Activated CD8-positive, alpha-beta memory T cell treated with anti-CD3 and anti-CD28 coated beads, Interleukin-2, amount 50 U/mL, for 1 hour (primary cell): ENCODE data around the gene ELFN2.
"Not testable (repeated sequence)": the region's sequence is repeated elsewhere in the genome, so short reads cannot be mapped to it uniquely, and the experiment has no call there.

Experiments
- DNase-seq: peaks from one replicate; pipeline ENCODE4 v3.0.0-alpha.2; 2020; ENCODE audit errors: extremely low read depth

The ELFN2 gene, protein sequence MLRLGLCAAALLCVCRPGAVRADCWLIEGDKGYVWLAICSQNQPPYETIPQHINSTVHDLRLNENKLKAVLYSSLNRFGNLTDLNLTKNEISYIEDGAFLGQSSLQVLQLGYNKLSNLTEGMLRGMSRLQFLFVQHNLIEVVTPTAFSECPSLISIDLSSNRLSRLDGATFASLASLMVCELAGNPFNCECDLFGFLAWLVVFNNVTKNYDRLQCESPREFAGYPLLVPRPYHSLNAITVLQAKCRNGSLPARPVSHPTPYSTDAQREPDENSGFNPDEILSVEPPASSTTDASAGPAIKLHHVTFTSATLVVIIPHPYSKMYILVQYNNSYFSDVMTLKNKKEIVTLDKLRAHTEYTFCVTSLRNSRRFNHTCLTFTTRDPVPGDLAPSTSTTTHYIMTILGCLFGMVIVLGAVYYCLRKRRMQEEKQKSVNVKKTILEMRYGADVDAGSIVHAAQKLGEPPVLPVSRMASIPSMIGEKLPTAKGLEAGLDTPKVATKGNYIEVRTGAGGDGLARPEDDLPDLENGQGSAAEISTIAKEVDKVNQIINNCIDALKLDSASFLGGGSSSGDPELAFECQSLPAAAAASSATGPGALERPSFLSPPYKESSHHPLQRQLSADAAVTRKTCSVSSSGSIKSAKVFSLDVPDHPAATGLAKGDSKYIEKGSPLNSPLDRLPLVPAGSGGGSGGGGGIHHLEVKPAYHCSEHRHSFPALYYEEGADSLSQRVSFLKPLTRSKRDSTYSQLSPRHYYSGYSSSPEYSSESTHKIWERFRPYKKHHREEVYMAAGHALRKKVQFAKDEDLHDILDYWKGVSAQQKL

DNA sequence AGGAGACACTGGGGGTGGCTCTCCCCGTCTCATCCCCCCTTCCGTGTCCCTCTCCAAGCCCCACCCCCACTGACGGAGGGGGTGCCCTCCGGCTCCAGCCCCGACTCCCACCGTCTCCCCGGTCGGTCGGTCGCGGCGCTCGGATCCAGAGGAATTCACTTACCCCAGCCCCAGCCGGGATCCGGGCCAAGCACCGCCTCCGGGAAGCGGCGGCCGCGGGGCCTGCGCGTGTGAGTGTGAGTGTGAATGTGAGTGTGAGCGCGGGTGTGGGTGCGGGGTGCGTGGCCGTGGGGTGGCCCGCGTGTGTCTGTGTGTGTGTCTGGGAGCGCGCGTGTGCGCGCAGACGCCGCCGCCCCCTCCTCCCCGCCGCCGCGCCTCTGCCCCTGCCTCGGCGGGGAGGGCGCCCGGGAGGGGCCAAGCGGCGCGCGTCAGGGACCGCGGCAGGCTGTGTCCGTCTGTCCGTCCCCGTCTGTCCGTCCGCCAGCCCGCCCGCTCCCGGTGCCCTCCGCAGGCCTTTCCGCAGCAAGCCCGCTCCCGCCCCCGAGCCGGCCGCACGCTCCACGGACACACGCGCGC is at the start of gene ELFN2:
Gene ELFN2 (minus strand): TSS at position 345 of the 576 bp plus-strand sequence. CDS start 51,945 bp downstream, outside the sequence.
- no peak for DNase-seq

DNA sequence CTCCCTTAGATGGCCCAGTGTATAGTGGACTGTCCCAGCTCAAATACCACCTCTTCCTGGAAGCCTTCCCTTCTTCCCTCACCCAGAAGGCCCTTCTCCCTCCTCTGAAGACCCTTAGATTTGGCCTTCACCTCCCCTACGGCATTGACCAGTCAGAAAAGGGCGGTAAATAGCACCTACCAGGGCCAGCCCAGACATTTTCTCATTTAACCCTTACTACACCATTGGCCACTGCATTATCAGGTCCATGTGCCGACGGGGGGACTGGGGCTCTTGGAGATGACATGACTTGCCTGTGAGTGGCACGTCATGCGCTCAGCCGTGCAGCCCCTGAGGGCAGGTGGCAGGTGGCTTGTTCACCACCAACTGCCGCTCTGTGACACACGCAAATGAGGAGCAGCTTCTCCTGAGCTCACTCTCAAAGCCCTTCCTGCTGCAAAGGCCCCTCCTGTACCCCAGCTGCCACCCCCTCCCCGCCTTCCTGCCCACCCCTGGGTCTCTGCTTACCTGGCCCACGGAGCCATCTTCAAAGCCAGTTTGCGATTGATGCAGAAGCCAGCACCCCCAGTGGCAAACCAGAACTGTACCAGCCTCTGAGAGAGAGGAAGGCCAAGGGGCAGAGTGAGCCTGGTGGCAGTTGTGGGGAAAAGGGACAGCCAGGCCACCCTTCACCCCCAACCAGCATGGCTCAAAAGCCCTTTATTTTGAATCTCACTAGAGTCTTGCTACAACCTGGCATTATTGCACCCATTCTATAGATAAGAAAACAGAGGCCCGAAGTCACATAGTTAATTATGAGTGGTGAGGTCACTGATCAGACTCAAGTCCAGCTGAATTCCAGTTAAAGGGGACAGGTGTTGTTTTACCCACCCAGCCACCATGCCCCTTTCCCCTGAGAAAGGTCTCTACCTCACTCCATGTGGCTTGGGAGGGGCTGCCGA is 49.4 kb upstream of the ELFN2 start:
- no peak for DNase-seq

DNA sequence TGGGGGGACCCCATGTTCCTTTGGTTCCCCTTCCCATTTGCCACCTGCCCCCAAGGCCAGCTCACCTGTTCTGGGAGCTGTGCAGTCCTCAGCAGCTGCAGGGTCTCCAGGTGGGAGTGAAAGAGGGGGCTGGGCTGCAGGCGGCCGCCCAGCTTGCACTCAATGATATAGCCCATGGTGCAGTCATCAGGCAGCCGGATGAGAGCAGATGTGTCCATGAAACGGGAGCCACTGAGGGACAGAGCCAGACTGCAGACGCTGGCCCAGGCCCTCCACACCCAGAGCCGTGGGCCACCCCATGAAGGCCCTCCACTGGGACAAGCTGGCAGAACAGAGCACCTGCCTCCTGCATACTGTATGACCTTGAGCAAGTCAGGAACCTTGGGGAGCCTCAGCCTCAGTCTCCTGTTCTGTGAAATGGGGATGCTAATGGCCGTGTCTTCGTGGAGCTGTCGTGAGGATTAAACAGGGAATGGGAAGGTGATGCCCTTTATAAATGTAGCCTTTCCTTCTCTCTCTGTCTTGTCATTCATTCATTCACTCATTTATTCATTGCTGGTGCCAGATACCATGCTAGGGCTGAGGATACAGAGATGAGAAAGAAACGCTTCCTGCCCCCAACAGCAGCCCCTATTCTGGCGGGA is 47.3 kb upstream of the ELFN2 start:
- no peak for DNase-seq

DNA sequence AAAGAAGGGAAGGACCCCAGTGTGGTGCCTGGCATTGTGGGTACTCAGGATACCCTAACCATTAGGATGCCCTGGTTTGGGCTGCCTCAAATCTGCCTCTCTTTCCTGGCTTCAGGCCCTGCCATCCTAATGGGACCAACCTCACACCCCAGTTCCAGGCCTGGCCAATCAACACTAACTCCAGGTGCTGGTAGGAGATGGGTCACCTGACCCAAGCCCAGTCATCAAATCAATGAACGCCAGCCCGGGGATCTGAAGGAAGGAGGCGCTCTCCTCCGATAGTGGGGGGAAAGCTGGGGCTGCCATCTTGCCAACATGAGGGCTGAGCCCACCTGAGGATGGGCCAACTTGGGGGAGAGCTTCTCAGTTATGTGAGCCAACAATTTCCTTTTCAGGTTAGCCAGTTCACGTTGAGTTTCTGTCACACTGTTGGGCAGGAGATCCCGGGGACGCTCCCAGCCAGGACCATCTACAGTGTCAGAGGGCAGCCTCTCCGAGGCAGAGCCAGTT is 46.2 kb upstream of the ELFN2 start:
- no peak for DNase-seq

DNA sequence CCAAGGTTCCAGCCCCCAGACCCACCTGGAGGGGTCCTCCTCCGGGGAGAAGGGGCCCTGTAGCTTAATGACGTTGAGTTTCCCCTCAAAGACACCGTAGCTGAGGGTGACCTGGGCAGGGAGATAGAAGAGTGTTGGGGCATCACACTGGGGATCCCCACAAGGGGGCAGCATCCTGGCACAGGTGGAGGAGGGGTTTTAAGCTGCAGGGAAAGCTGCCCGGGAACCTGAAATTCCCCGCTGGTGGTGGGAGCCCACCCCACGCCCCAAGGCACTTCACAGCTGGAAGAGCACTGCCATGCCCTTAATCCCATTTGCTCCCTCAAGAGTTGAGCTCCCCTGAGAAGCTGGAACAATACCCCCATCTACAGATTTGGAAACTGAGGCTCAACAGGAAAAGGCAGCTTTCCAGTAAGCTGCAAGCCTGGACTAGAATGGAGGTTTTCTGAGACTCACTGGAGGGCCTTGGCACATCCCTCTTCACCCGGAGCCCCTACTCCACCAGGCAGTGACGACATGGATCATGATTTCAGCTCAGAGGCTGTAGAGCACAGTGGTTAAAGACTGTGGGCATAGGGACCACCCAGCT is 45.2 kb upstream of the ELFN2 start:
- DNase-seq, result no peak

DNA sequence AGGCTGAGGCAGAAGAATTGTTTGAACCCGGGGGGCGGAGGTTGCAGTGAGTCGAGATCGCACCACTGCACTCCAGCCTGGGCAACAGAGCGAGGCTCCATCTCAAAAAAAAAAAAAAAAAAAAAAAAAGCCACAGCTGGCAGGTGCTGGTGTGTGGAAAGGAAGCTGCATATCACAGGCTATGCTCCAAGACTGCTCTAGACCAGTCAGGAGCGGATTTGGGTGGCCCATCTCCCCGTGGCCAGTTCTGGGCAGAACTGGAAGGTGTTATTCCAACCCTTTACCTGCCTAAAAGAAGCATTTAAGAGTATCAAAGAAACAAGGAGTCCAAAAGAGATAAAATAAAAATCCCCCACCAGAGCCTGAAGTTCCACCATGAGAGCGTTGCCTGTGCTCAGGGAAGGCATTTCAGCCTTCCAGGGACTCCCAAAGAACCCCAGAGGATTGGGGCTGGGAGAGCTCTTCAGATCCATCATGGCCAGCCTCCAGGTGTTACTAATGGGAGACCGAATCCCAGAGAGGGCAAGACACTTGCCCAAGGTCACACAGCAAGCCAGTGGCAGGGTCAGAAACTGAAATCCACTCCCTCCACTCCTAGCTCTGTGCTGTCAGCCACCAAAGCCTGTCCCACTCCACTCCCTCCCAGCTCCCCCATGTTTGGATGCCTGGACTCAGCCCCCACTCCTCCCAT is 44.6 kb upstream of the ELFN2 start:
- no peak for DNase-seq

DNA sequence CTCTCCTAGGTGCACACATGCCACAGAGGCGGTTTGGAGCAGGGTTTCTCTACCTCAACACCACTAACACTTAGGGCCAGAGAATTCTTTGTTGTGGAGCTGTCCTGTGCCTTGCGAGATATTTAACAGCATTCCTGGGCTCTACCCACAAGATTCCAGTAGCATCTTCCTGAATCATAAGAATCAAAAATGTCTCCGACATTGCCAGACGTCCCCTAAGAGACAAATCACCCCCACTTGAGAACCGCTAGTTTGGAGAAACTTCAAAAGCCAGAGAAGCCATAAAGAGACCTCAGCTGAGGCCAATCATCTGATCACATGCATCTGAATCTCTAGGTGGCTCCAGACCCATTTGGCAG is 42.8 kb upstream of the ELFN2 start:
- no peak for DNase-seq

DNA sequence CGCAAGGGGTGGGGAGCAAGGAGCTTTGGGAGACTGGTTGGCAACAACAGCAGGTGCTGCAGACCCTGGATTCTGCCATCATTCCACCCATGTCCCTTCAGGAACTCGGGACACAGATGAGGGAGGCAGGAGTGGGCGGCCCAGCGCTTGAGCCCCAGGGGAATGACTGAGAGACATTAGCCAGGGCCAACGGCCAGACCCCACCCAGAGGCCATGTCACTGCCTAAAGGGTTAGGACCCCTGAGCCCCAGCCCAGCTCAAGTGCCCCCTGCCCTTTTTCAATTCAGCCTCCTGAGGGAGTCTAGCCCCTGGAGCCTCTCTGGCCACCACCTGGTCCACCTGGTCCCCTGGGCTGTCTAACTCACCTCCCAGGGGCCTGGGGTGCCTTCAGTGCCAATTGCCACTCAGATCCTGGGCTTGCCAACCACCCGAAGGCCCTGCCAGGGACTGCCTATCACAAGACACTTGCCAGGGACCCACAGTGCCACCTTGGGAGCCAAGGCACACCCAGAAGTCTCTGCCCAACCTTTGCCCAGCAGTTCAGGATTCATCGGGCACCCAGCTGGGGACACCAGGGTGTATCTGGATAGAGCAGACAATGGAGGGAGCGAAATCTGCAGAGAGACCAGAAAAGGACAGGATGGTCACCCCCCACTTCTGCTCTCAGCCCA is 42.3 kb upstream of the ELFN2 start:
- DNase-seq, result no peak

DNA sequence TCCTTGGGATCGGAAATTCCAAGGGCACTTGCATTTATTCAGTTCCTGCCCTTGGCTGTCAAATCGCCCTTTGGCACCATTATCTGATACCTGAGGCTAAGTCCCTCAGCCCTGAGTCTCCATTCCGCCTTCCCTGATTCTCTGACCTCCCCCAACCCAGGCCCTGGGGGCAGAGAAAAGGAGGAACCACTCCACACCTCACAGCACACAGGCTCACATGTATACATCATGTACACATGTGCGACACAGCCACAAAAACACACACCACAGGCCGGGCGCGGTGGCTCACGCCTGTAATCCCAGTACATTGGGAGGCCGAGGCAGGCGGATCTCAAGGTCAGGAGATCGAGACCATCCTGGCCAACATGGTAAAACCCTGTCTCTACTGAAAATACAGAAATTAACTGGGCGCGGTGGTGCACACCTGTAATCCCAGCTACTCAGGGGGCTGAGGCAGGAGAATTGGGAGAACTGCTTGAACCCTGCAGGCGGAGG is 41.0 kb upstream of the ELFN2 start:
- not testable (repeated sequence) for DNase-seq

DNA sequence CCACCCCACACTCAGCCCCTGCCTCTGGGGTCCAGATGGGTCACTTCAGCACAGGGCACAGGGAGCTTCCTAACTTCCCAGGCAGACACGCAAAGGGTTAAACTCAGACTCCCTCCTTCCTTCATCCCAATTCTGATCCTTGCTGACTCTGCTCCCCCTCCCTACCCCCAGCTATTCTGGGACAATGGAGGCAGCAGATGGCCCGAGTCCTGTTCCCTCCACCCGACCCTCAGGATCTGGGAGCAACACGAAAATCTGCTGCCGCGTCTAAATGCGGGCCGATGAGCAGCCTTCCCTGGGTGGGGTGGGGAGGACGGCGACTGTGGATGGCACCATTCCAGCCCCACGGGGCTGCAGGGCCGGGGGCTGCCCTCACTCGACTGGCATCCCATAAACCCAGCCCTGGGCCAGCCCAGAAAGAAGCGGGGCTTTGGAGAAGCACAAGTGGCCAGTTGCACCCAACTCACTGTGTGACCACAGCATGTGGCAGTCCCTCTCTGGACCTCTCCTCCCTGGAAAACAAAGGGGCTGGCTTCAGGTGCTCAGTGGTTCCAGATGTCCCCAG is 40.2 kb upstream of the ELFN2 start:
- DNase-seq, result no peak

DNA sequence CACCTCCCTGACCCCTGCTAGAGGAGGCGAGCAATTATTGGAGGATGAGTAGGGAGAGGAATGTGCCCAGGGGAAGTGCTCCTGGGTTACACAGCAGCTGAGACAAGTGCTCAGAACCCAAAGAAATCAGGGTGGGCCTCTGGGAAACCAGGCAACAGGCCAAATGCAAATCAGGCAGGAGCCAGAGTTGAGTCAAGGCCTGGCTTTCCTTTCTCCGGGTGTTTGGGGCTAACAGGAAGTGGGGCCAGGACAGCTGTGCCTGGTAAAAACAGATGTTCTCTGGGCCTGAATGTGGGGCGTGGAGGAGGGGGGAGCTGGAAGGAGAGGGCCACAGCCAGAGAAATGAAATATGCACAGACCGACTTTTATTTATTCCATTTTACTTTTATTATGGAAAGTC is 36.9 kb upstream of the ELFN2 start:
- no peak for DNase-seq

DNA sequence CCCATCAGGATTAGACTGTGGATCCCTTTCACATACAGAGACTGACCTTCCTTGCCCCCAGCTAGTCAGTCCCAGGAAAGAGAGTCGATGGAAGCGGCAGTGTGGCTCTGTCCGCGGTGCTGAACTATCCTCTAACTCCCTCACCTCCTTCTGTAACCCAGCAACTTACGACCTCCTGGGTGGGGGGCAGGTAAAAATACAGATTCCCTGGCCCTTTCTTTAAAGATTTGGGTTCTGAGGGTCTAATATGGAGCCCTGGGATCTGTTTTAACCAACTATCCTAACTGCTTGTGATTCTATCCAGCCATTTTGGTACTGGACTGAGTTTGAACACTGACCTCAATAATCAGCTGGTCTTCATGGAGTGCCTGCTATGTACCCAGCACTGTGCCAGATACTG is 35.7 kb upstream of the ELFN2 start:
- DNase-seq, result no peak

DNA sequence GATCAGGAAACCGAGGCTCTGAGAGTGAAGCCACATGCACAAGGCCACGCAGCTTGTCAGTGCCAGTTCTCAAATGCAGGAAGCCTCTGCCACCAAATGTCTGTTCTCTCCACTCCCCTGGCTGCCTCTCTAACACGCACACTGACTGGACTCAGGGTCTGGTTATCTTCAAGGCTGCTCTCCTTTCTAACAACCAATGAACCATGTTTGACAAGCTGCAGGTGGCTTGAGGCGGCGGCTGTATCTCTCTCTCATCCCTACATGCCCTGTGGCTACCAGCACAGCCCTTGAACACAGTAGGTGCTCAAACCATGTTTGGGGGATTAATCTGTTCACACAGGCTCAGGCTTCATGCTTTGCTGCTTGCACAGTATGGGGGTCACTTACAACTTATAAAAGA is 35.2 kb upstream of the ELFN2 start:
- DNase-seq, result no peak

DNA sequence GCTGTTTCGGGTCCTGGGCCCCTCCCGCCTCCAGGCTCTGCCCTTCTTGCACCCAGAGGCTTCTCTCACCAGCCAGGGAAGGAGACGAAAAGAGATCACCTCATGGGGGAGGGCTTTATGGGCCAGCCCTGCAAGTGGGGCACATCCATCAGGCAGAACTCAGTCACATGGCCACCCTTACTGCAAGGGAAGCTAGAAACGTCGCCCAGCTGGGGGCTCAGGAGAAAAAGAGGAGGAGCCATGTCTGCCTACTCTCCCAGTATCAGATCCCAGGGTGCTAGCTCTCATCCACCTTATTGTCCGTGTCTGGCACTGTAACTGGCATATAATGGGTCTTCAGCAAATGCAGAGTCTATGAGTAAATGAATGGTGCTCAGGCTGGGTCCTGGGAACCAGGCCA is 34.7 kb upstream of the ELFN2 start:
- no peak for DNase-seq

DNA sequence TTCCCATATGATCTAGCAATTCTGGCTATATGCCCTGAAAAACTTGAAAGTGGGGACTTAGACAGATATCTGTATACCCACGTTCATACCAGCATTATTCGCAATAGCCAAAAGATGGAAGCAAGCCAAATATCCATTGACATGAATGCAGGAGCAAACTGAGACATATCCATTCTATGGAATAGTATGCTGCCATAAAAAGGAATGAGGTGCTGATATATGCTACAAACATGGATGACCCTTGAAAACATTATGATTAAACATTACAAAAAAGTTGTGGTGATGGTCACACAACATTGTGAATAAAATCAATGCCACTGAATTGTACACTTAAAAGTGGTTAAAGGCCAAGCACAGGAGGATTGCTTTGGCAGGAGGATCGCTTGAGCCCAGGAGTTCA is 33.4 kb upstream of the ELFN2 start:
- no peak for DNase-seq

DNA sequence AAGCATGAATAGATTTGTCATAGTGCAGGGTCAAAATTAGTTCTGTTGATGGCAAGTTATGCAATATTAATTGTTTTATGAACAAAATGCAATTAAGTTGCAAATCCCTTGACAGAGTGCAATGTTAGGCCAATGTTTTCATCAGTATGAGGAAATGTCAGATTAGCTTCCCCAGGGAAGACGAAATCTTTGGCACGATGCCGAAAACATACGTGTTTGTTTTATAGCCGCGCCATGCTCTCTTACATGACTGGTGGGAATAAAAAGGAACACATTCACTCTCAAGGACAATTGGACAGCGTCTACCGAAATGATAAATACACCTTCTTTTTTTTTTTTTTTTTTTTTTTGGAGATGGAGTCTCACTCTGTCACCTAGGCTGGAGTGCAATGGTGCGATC is 31.9 kb upstream of the ELFN2 start:
- no peak for DNase-seq

DNA sequence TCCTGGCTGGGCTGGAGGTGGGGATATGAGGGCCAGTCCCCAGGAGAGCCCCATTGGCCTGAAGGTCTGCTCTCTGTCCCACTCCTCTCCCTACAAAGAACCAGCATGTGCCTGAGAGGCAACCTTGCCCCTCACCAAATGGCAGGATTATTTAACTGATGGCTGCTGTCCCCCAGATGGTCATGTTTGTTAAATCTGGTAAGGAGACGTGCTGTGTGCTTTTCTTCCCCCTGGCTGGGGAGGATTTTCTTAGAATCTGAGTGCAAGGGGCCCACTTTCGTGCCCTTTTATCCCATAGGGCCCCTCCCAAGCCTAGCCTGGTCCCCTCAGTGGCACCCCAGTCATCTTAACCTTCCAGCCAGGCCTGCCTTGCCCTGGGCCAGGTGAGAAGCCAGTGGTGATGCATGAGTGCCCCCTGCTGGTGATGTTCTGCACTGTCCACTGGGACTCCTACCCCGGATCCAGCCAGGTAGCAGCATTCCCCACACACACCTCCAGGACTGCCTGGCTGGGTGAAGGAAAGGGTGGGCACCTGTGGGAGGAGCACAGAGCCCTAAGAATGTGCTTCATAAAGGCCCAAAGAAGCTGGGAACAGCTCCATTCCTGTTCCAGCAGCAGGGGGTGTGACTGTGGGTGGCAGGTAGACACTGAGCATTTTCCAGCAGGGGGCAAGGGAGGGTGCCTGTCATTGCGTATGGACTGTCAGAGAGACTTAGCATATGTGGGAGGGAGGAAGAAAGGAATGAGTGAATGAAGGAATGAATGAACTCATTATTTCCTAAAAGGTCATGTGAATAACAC is 30.0 kb upstream of the ELFN2 start:
- DNase-seq, result peak; percentile 64

DNA sequence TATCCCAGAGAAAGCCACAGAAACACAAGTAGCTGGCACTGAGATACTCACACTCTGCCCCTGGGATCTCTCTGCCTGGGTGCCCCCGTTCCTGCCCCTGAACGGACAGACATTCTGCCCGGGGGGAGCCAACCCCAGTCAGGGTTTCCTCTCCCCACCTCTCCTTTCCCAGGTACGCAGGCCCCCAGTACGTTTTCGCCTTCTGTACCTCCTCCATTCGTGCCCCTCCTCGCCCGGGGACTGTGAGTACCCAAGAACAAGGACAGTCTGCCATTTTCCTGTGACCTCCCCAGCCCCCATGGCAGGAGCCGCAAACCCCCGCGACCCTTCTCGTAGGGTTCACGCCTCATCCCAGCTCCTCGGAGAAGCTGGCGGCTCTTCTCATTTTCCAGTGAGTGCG is 29.1 kb upstream of the ELFN2 start:
- no peak for DNase-seq
